H9 (cell line): ENCODE data around the gene FYN. TPM values are rescaled to one million over a fixed set of nuclear protein-coding genes. Genes with fewer than 3 reads are reported as not detected.

ENCODE experiments used
- DNase-seq: peaks from one replicate; pipeline ENCODE4 v3.0.0-alpha.2; 2017
- H2AFZ ChIP-seq: one replicate; pipeline ENCODE4 v1.6.1; 2013; ENCODE audit warnings: mild to moderate bottlenecking, low read length, control low read depth, moderate library complexity
- H2AK5ac ChIP-seq: 2 replicates; pipeline ENCODE4 v1.6.1; 2013; ENCODE audit warnings: low read length, control low read depth, mixed read lengths; ENCODE audit not compliant: insufficient read length
- H2BK120ac ChIP-seq: one replicate; pipeline ENCODE4 v1.6.1; 2013; ENCODE audit warnings: low read depth, mild to moderate bottlenecking, low read length, control low read depth, inconsistent platforms; ENCODE audit not compliant: poor library complexity, severe bottlenecking
- H2BK12ac ChIP-seq: 2 replicates; pipeline ENCODE4 v1.6.1; 2013; ENCODE audit warnings: low read length, control low read depth, mixed read lengths, low read depth; ENCODE audit not compliant: insufficient read length
- H2BK15ac ChIP-seq: 2 replicates; pipeline ENCODE4 v1.6.1; 2013; ENCODE audit warnings: low read depth, low read length, control low read depth
- H2BK20ac ChIP-seq: one replicate; pipeline ENCODE4 v1.6.1; 2013; ENCODE audit warnings: low read depth, mild to moderate bottlenecking, low read length, control low read depth, inconsistent platforms; ENCODE audit not compliant: poor library complexity, severe bottlenecking
- H2BK5ac ChIP-seq: 2 replicates; pipeline ENCODE4 v1.6.1; 2013; ENCODE audit warnings: low read length, control low read depth, mixed read lengths; ENCODE audit not compliant: insufficient read length
- H3K14ac ChIP-seq: 2 replicates; pipeline ENCODE4 v1.6.1; 2013; ENCODE audit warnings: low read length, control low read depth; ENCODE audit not compliant: insufficient read depth
- H3K18ac ChIP-seq: 2 replicates; pipeline ENCODE4 v1.6.1; 2013; ENCODE audit warnings: low read depth, mild to moderate bottlenecking, mixed read lengths, low read length, control low read depth; ENCODE audit not compliant: insufficient read length
- H3K23ac ChIP-seq: 2 replicates; pipeline ENCODE4 v1.6.1; 2013; ENCODE audit warnings: low read length, control low read depth, mixed read lengths, low read depth; ENCODE audit not compliant: insufficient read length
- H3K23me2 ChIP-seq: 2 replicates; pipeline ENCODE4 v1.6.1; 2013; ENCODE audit warnings: low read depth, mild to moderate bottlenecking, mixed read lengths, low read length, control low read depth; ENCODE audit not compliant: insufficient read length, poor library complexity, severe bottlenecking
- H3K27ac ChIP-seq: 2 replicates; pipeline ENCODE4 v1.5.1; 2013; ENCODE audit warnings: low read length, control low read depth, mixed read lengths, low read depth; ENCODE audit not compliant: insufficient read length
- H3K27me3 ChIP-seq: 2 replicates; pipeline ENCODE4 v1.6.1; 2013; ENCODE audit warnings: low read length, control low read depth, inconsistent platforms; ENCODE audit not compliant: insufficient read depth
- H3K4ac ChIP-seq: 2 replicates; pipeline ENCODE4 v1.6.1; 2013; ENCODE audit warnings: low read depth, mild to moderate bottlenecking, control low read depth, inconsistent platforms, low read length, moderate library complexity
- H3K4me1 ChIP-seq: 2 replicates; pipeline ENCODE4 v1.6.1; 2013; ENCODE audit warnings: low read length, control low read depth, inconsistent platforms; ENCODE audit not compliant: insufficient read depth
- H3K4me2 ChIP-seq: 2 replicates; pipeline ENCODE4 v1.6.1; 2013; ENCODE audit warnings: low read length, control low read depth, mixed read lengths; ENCODE audit not compliant: insufficient read length, insufficient read depth
- H3K56ac ChIP-seq: 2 replicates; pipeline ENCODE4 v1.6.1; 2013; ENCODE audit warnings: low read depth, mild to moderate bottlenecking, mixed read lengths, low read length, control low read depth; ENCODE audit not compliant: insufficient read length
- H3K79me1 ChIP-seq: 2 replicates; pipeline ENCODE4 v1.6.1; 2013; ENCODE audit warnings: low read depth, mild to moderate bottlenecking, moderate library complexity, low read length, control low read depth, inconsistent platforms; ENCODE audit not compliant: insufficient read depth, poor library complexity, severe bottlenecking
- H3K79me2 ChIP-seq: 2 replicates; pipeline ENCODE4 v1.6.1; 2013; ENCODE audit warnings: low read length, control low read depth, inconsistent platforms; ENCODE audit not compliant: insufficient read depth
- H3K9ac ChIP-seq: 2 replicates; pipeline ENCODE4 v1.6.1; 2013; ENCODE audit warnings: low read length, control low read depth, mixed read lengths; ENCODE audit not compliant: insufficient read length; ENCODE audit errors: extremely low read depth
- H3K9me3 ChIP-seq: one replicate; pipeline ENCODE4 v1.6.1; 2013; ENCODE audit warnings: low read depth, low read length, inconsistent platforms; ENCODE audit not compliant: control insufficient read depth
- H3T11ph ChIP-seq: one replicate; pipeline ENCODE4 v1.6.1; 2013; ENCODE audit warnings: mild to moderate bottlenecking, low read length, control low read depth, inconsistent platforms
- H4K20me1 ChIP-seq: one replicate; pipeline ENCODE4 v1.6.1; 2013; ENCODE audit not compliant: control insufficient read depth, insufficient read length, insufficient read depth
- H4K5ac ChIP-seq: 2 replicates; pipeline ENCODE4 v1.6.1; 2013; ENCODE audit warnings: low read depth, mild to moderate bottlenecking, mixed read lengths, low read length, control low read depth; ENCODE audit not compliant: insufficient read length
- H4K8ac ChIP-seq: replicated peaks from 2 replicates; pipeline ENCODE4 v1.6.1; 2013; ENCODE audit warnings: low read length, control low read depth, mixed read lengths, low read depth; ENCODE audit not compliant: insufficient read length
- H4K91ac ChIP-seq: 2 replicates; pipeline ENCODE4 v1.6.1; 2013; ENCODE audit warnings: low read depth, mild to moderate bottlenecking, moderate library complexity, mixed read lengths, low read length, control low read depth; ENCODE audit not compliant: insufficient read length
- H3K27ac Mint-ChIP-seq, 3 experiments: 2 replicates in 2 of 3; 3 replicates in 1 of 3; pipeline ENCODE4 v1.8.0; 2020 to 2021; ENCODE audit warnings: mixed read lengths in 3 of 3, mild to moderate bottlenecking in 1 of 3, moderate library complexity in 1 of 3
- H3K27me3 Mint-ChIP-seq: 2 replicates; pipeline ENCODE4 v1.8.0; 2021; ENCODE audit warnings: low read depth, mild to moderate bottlenecking, moderate library complexity, mixed read lengths
- H3K36me3 Mint-ChIP-seq, 3 experiments: 2 replicates in 2 of 3; 3 replicates in 1 of 3; pipeline ENCODE4 v1.8.0; 2020 to 2021; ENCODE audit warnings: low read depth in 3 of 3, mixed read lengths in 3 of 3; ENCODE audit not compliant: insufficient read depth in 1 of 3
- H3K4me1 Mint-ChIP-seq, 2 experiments: 2 replicates each; pipeline ENCODE4 v1.8.0; 2020; ENCODE audit warnings: mixed read lengths in 2 of 2
- H3K4me3 Mint-ChIP-seq, 2 experiments: 2 replicates in 1 of 2; 3 replicates in 1 of 2; pipeline ENCODE4 v1.8.0; 2020 to 2021; ENCODE audit warnings: mild to moderate bottlenecking in 2 of 2, mixed read lengths in 2 of 2, moderate library complexity in 1 of 2
- H3K9me3 Mint-ChIP-seq, 2 experiments: 2 replicates in 1 of 2; 3 replicates in 1 of 2; pipeline ENCODE4 v1.8.0; 2020; ENCODE audit warnings: mild to moderate bottlenecking in 2 of 2, mixed read lengths in 2 of 2, moderate library complexity in 1 of 2
- CTCF ChIP-seq: fragments of 200-600 bp; sonication (generic); conservative IDR thresholded peaks from 3 replicates; pipeline ENCODE4 v1.8.0; 2021; ENCODE audit warnings: antibody characterized with exemption, mild to moderate bottlenecking
- WGBS: extraction: QIAGEN DNeasy Blood & Tissue Kit; methylation state at CpG from one replicate; pipeline ENCODE4 v1.1.7; 2013; ENCODE audit warnings: missing lambda C conversion rate, low lambda C conversion rate, mixed read lengths; ENCODE audit not compliant: insufficient read length; ENCODE audit errors: extremely low coverage; 5-methylcytosine and 5-hydroxymethylcytosine counted together
- total RNA-seq: library from RNA; stranded (reverse); gene quantifications from 2 replicates; pipeline ENCODE4 v1.2.1, GENCODE V29; 2021

The FYN gene
- total RNA-seq, 1 experiment from 2014 or later, result 64.8 TPM

- Histone ChIP-seq H4K8ac (no peak overlapping the region), H3K27me3 (no peaks in the 10 kb centered on the region), H2BK120ac (no peak overlapping the region), H3K79me2 (no peaks in the 10 kb centered on the region), H3K9ac (no peak overlapping the region), H4K5ac (no peak overlapping the region), H2BK20ac (no peak overlapping the region), H3K56ac (no peak overlapping the region), H4K91ac (no peak overlapping the region), H3K18ac (no peak overlapping the region), H2BK12ac (no peak overlapping the region), H2AFZ (no peak overlapping the region), H2BK5ac (no peak overlapping the region), H2AK5ac (no peak overlapping the region), H2BK15ac (no peak overlapping the region), H3K23me2 (no peaks in the 10 kb centered on the region), H3K27ac (no peak overlapping the region), H3K4ac (no peak overlapping the region), H3K23ac (no peak overlapping the region), H4K20me1 (no peaks in the 10 kb centered on the region), H3K4me1 (peaks cover 4% of the 10 kb centered on the region; the same call in 1 of the 2 replicates), H3K9me3 (no peaks in the 10 kb centered on the region), H3T11ph (no peak overlapping the region), H3K14ac (no peak overlapping the region), H3K79me1 (no peaks in the 10 kb centered on the region), H3K4me2 (no peak overlapping the region)
- no CpG with 5 or more reads among the region's 11 CpGs for WGBS
- DNase-seq, result no peak
- Mint-ChIP-seq H3K4me3 (no peak overlapping the region), H3K9me3 (no peaks in the 10 kb centered on the region), H3K27me3 (no peaks in the 10 kb centered on the region), H3K4me1 (peaks cover 29 to 35% of the 10 kb centered on the region in 2 experiments), H3K36me3 (no peaks in the 10 kb centered on the region), H3K27ac (no peak overlapping the region)
- peak; percentile 55 for TF ChIP-seq CTCF
Observed at GRCh38 chr6:111799576-111800258, 73.5 kb downstream of the FYN start.
